Measurements from ENCODE around the gene MCTP1. TPM values are rescaled to one million over a fixed set of nuclear protein-coding genes. Genes with fewer than 3 reads are reported as not detected.

MCTP1 gene
- total and polyA plus RNA-seq, 2 of the 8 experiments (the other 6 are each of a cell fraction or from before 2014, with no cell fraction given): 0.56 to 3.4 TPM

DNA sequence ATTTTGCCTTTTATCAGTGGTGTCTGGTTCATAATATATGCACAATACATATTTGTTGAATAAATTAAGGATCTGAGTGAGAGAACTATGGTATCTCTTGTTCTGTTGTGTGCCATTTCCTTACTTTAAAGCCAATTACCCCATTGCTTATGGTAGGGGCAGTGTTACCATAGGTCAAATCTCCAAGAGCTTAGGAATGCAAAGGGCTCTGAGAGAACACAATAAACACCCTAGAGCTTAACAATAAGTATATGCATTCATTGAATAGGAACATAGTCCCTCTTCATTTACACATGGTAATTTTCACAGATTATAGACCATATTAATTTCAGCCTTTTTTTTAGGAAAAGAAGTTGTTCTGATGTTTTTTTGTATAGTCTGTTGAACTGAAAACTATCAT is 112.2 kb downstream of the MCTP1 start:
- Histone ChIP-seq H3K9ac (replicated peaks in 1 of 4; ENCODE audit: extremely low read depth in 1 of 4, low read depth in 3 of 4, low read length in 3 of 4) (no peak overlapping the region), H2BK20ac (ENCODE audit: low read length) (no peak overlapping the region), H3K4ac (replicated peaks; ENCODE audit: insufficient read length, low read depth, low read length) (no peak overlapping the region), H3K23me2 (ENCODE audit: low read depth, low read length) (no peaks in the 10 kb centered on the region), H3K36me3 (ENCODE audit: control insufficient read depth in 2 of 4, insufficient read depth in 4 of 4, low read length in 3 of 4) (no peaks in the 10 kb centered on the region), H2AK5ac (ENCODE audit: low read depth, low read length) (no peak overlapping the region), H3K4me3 (ENCODE audit: extremely low read depth in 1 of 4, insufficient read depth in 2 of 4, low read depth in 3 of 4, low read length in 4 of 4) (peak overlapping the region in 1 of 4 experiments; percentile 37; a peak in 2 of 8 replicates), H3K23ac (ENCODE audit: insufficient read length) (no peak overlapping the region), H3K79me1 (ENCODE audit: low read depth, low read length) (no peaks in the 10 kb centered on the region), H4K20me1 (replicated peaks in 1 of 2; ENCODE audit: control insufficient read depth in 1 of 2, insufficient read depth in 2 of 2, low read length in 2 of 2) (no peaks in the 10 kb centered on the region), H3K79me2 (ENCODE audit: control insufficient read depth in 1 of 2, insufficient read depth in 2 of 2, low read length in 2 of 2) (no peaks in the 10 kb centered on the region), H3K18ac (ENCODE audit: extremely low read depth, low read length) (no peak overlapping the region), H2BK120ac (replicated peaks; ENCODE audit: low read depth, low read length) (no peak overlapping the region), H3K4me1 (replicated peaks in 1 of 4; ENCODE audit: control insufficient read depth in 3 of 4, insufficient read depth in 4 of 4, low read length in 3 of 4) (peaks cover 2 to 25% (median 12%) of the 10 kb centered on the region in 4 experiments; a peak in 5 of 7 replicates), H4K91ac (replicated peaks; ENCODE audit: insufficient read length, low read length) (no peak overlapping the region), H2BK15ac (ENCODE audit: low read length) (no peak overlapping the region), H3K27me3 (replicated peaks in 1 of 4; ENCODE audit: control insufficient read depth in 3 of 4, extremely low read depth in 1 of 4, insufficient read depth in 3 of 4, low read length in 3 of 4) (no peaks in the 10 kb centered on the region), H3K56ac (replicated peaks; ENCODE audit: insufficient read length, low read depth, low read length) (no peak overlapping the region), H2BK12ac (ENCODE audit: low read depth, low read length) (no peak overlapping the region), H3K4me2 (ENCODE audit: insufficient read depth in 1 of 2, low read depth in 2 of 2, low read length in 2 of 2) (0 out of 4 replicates have a peak overlapping the region, but pooled peaks of 1 of the 2 experiments have one; percentile 22), H3K9me3 (ENCODE audit: insufficient read depth in 2 of 2, low read depth in 1 of 2, low read length in 1 of 2) (no peaks in the 10 kb centered on the region), H2AFZ (ENCODE audit: low read length) (no peak overlapping the region), H3K27ac (ENCODE audit: low read depth, low read length) (no peak overlapping the region), H2BK5ac (ENCODE audit: low read depth, low read length) (no peak overlapping the region), H4K5ac (ENCODE audit: insufficient read length, low read depth, low read length) (peak overlapping the region; percentile 80), H3K14ac (ENCODE audit: insufficient read length) (no peak overlapping the region), H4K8ac (ENCODE audit: extremely low read depth, insufficient read depth, low read length) (no peak overlapping the region)
- no peak for DNase-seq (ENCODE audit: low read depth in 1 of 2, low spot score in 2 of 2)
- no peak for FAIRE-seq
- ChIA-PET POLR2A (ENCODE audit: partially characterized antibody) (no interaction called here), CTCF (ENCODE audit: partially characterized antibody) (interaction anchor here (0.7 to 0.9 kb wide), 2 partner anchors 25 to 204 kb away, joined by 3 to 4 read pairs; no protein-coding TSS in a partner anchor)
- TF ChIP-seq ZNF274 (IDR thresholded peaks at IDR 0.05; ENCODE audit: borderline replicate concordance, extremely low read depth, low read length): no peak
- TF ChIP-seq EP300 (IDR thresholded peaks at IDR 0.05; ENCODE audit: borderline replicate concordance in 1 of 2, low read depth in 2 of 2, low read length in 2 of 2): no peak
- TF ChIP-seq, protein P1, sequence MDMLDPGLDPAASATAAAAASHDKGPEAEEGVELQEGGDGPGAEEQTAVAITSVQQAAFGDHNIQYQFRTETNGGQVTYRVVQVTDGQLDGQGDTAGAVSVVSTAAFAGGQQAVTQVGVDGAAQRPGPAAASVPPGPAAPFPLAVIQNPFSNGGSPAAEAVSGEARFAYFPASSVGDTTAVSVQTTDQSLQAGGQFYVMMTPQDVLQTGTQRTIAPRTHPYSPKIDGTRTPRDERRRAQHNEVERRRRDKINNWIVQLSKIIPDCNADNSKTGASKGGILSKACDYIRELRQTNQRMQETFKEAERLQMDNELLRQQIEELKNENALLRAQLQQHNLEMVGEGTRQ (IDR thresholded peaks at IDR 0.05; ENCODE audit: low read length): no peak
- TF ChIP-seq, protein P2, sequence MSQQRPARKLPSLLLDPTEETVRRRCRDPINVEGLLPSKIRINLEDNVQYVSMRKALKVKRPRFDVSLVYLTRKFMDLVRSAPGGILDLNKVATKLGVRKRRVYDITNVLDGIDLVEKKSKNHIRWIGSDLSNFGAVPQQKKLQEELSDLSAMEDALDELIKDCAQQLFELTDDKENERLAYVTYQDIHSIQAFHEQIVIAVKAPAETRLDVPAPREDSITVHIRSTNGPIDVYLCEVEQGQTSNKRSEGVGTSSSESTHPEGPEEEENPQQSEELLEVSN (IDR thresholded peaks at IDR 0.05): no peak
- TF ChIP-seq TAF7 (optimal IDR thresholded peaks at IDR 0.05; ENCODE audit: borderline replicate concordance, low read depth, low read length): no peak
- no peak for TF ChIP-seq SRF (IDR thresholded peaks at IDR 0.05; ENCODE audit: low read depth, low read length)
- TF ChIP-seq TAF1 (IDR thresholded peaks at IDR 0.05; ENCODE audit: low read depth, low read length): no peak
- TF ChIP-seq HDAC2 (IDR thresholded peaks at IDR 0.05; ENCODE audit: borderline replicate concordance in 1 of 2, low read depth in 2 of 2, low read length in 2 of 2): no peak
- no peak for TF ChIP-seq NRF1 (IDR thresholded peaks at IDR 0.05; ENCODE audit: low read depth, low read length)
- TF ChIP-seq, protein P3, sequence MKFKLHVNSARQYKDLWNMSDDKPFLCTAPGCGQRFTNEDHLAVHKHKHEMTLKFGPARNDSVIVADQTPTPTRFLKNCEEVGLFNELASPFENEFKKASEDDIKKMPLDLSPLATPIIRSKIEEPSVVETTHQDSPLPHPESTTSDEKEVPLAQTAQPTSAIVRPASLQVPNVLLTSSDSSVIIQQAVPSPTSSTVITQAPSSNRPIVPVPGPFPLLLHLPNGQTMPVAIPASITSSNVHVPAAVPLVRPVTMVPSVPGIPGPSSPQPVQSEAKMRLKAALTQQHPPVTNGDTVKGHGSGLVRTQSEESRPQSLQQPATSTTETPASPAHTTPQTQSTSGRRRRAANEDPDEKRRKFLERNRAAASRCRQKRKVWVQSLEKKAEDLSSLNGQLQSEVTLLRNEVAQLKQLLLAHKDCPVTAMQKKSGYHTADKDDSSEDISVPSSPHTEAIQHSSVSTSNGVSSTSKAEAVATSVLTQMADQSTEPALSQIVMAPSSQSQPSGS (IDR thresholded peaks at IDR 0.05; ENCODE audit: low read length): no peak

All from H1 (cell line).